Stimulated activated CD8-positive, alpha-beta memory T cell treated with anti-CD3 and anti-CD28 coated beads, Interleukin-15, amount 100 ng/mL, for 1 hour (primary cell): ENCODE data around the gene CENPX.

Source experiments
- DNase-seq: peaks from one replicate; pipeline ENCODE4 v3.0.0-alpha.2; 2020; ENCODE audit warnings: low read depth

CENPX gene

GRCh38 chr17:82055023-82055964, 32.6 kb upstream of the CENPX start:
- DNase-seq: no peak

GRCh38 chr17:82054351-82055022, 31.8 kb upstream of the CENPX start:
- no peak for DNase-seq

- no peak for DNase-seq
Observed at GRCh38 chr17:82053556-82054263, 31.0 kb upstream of the CENPX start.

- no peak for DNase-seq
Observed at GRCh38 chr17:82053130-82053529, 30.5 kb upstream of the CENPX start.

- no peak for DNase-seq
Observed at GRCh38 chr17:82052638-82053059, 30.0 kb upstream of the CENPX start.

- DNase-seq: peak; percentile 64
Observed at GRCh38 chr17:82051776-82052637, 29.3 kb upstream of the CENPX start, which contains the start of the genes GPS1 and RFNG. Gene GPS1 (plus strand): TSS chr17:82051898. CDS start chr17:82051932, 34 bp downstream. Gene RFNG (minus strand): TSS chr17:82051811. CDS start chr17:82051766, 45 bp downstream.

- DNase-seq: no peak
Observed at GRCh38 chr17:82050761-82051641, 28.3 kb upstream of the CENPX start.

- no peak for DNase-seq
Observed at GRCh38 chr17:82050152-82050760, 27.6 kb upstream of the CENPX start.

GRCh38 chr17:82049521-82049971, 26.9 kb upstream of the CENPX start:
- no peak for DNase-seq

- no peak for DNase-seq
Observed at GRCh38 chr17:82049106-82049505, 26.4 kb upstream of the CENPX start.

GRCh38 chr17:82048571-82048971, 25.9 kb upstream of the CENPX start:
- DNase-seq: no peak

- DNase-seq: no peak
Observed at GRCh38 chr17:82047914-82048570, 25.4 kb upstream of the CENPX start.

GRCh38 chr17:82047379-82047778, 24.7 kb upstream of the CENPX start:
- no peak for DNase-seq

- no peak for DNase-seq
Observed at GRCh38 chr17:82046903-82047302, 24.2 kb upstream of the CENPX start.

- DNase-seq: no peak
Observed at GRCh38 chr17:82045936-82046484, 23.3 kb upstream of the CENPX start.

- DNase-seq: no peak
Observed at GRCh38 chr17:82043507-82043906, 20.8 kb upstream of the CENPX start.

GRCh38 chr17:82042649-82043048, 20.0 kb upstream of the CENPX start:
- DNase-seq: no peak

GRCh38 chr17:82041144-82041814, 18.6 kb upstream of the CENPX start:
- DNase-seq: no peak
